Activated CD4-positive, alpha-beta T cell treated with anti-CD3 and anti-CD28 coated beads for 36 hours (primary cell): ENCODE data around the gene ANKRD44. TPM values are rescaled to one million over a fixed set of nuclear protein-coding genes. Genes with fewer than 3 reads are reported as not detected.

Experiments used
- ATAC-seq: fragments of 200-7000 bp; cut with Tn5 transposase; one replicate; pipeline ENCODE4 v1.10.0; 2021; ENCODE audit warnings: mild to moderate bottlenecking, moderate library complexity
- CTCF ChIA-PET: fragments of 350-600 bp; sonication (Branson Sonifier 250); formaldehyde crosslinking; loops from one replicate; lab custom pipeline; 2021; ENCODE audit warnings: antibody characterized with exemption; lab: Charles Lee
- POLR2A ChIA-PET: fragments of 350-600 bp; sonication (Branson Sonifier 250); formaldehyde crosslinking; loops from one replicate; lab custom pipeline; 2021; ENCODE audit warnings: antibody characterized with exemption, inconsistent platforms; lab: Charles Lee
- DNase-seq: peaks from one replicate; pipeline ENCODE4 v3.0.0-alpha.2; 2020
- H3K27ac Mint-ChIP-seq: one replicate; pipeline ENCODE4 v1.8.0; 2021; ENCODE audit warnings: mixed read lengths
- H3K27me3 Mint-ChIP-seq: one replicate; pipeline ENCODE4 v1.8.0; 2021; ENCODE audit warnings: mixed read lengths
- H3K36me3 Mint-ChIP-seq: one replicate; pipeline ENCODE4 v1.8.0; 2021; ENCODE audit warnings: low read depth, mixed read lengths
- H3K4me1 Mint-ChIP-seq: one replicate; pipeline ENCODE4 v1.8.0; 2021; ENCODE audit warnings: mixed read lengths
- H3K4me3 Mint-ChIP-seq: one replicate; pipeline ENCODE4 v1.8.0; 2021; ENCODE audit warnings: mild to moderate bottlenecking, moderate library complexity, mixed read lengths
- H3K9me3 Mint-ChIP-seq: one replicate; pipeline ENCODE4 v1.8.0; 2021; ENCODE audit warnings: low read depth, mixed read lengths
- intact Hi-C, 2 experiments: fragments of 100-400 bp; cut with DNase I in 1 of 2; cut with micrococcal nuclease in 1 of 2; formaldehyde crosslinking; loops; one replicate each; pipeline versions ENCODE4 v1.14.2 to v1.15.1; 2022 to 2024; cut with DNase I, micrococcal nuclease
- total RNA-seq, 2 experiments: library from RNA; stranded (reverse); gene quantifications; one replicate each; pipeline ENCODE4 v1.2.3, GENCODE V29; 2021

The ANKRD44 gene
- total RNA-seq, 2 experiments from 2014 or later, result 122 to 181 TPM

DNA sequence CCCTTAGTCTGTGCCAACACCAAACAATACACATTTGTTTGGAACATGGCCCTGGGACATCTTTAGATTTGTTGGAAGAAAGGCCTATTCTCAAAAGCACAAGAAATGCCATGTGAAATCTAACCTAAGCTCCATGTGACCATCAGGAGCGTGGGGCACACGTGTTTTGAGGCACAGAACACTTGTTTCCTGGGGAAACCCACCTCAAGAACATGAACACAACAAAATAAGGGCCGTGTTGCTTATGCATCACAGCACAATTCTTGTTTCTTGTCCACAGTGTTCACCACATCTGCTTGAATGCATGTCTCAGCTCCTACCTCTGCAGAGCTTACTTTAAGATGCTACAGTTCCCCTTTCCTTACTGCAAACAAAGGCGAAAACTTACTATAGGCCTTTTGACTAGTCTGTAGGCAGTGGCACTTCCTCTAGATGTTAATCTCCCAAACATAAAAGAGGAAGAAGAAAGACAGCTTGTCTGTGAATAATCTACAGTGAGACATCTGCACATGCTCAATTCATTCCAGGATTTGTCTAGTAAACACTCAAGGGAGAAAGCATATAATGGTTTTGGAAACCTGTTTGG, 165.0 kb downstream of the ANKRD44 start:
- Mint-ChIP-seq H3K27ac (peak overlapping the region; percentile 88), H3K4me1 (peaks cover 75% of the 10 kb centered on the region), H3K27me3 (no peaks in the 10 kb centered on the region), H3K36me3 (peaks cover 32% of the 10 kb centered on the region), H3K4me3 (no peak overlapping the region), H3K9me3 (peaks cover 1% of the 10 kb centered on the region)
- ATAC-seq, result peak; percentile 81
- ChIA-PET CTCF (interaction anchor here (0.7 to 2.6 kb wide), 8 partner anchors 8 to 174 kb away, joined by 3 to 10 read pairs (median 3); no protein-coding TSS in a partner anchor), POLR2A (interaction anchor here (1.5 kb wide), 1 partner anchor 17 kb away, joined by 3 read pairs; no protein-coding TSS in a partner anchor)
- intact Hi-C loops, result loop anchor here in 1 of 2 experiments (2.0 kb wide), 1 partner anchor 13 kb away; no protein-coding TSS in a partner anchor
- DNase-seq, result no peak

DNA sequence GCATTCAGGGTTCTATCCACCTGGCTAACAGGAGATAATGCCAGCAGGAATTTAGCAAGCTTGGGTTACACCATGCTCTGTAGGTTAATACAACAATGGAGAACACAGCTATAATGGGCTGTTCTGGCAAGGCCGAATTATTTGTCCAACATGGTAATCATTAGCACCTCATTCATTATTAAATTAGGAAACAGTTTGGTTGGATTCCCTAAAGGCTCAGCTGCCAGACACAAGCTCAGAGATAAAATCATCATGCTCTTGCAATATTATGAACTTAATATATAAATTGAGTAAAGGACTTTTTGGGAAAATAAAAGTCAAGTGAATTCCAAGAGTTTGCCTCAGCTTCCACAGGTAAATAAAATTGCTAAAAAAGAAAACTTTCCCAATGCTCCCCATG, 166.4 kb downstream of the ANKRD44 start:
- ChIA-PET POLR2A (no interaction called here), CTCF (interaction anchor here (0.7 to 2.6 kb wide), 6 partner anchors 15 to 102 kb away, joined by 3 to 10 read pairs (median 3); no protein-coding TSS in a partner anchor)
- ATAC-seq, result no peak
- Mint-ChIP-seq H3K36me3 (peaks cover 25% of the 10 kb centered on the region), H3K4me1 (peaks cover 72% of the 10 kb centered on the region), H3K4me3 (no peak overlapping the region), H3K27me3 (no peaks in the 10 kb centered on the region), H3K27ac (peak overlapping the region; percentile 62), H3K9me3 (no peaks in the 10 kb centered on the region)
- intact Hi-C loops, result loop anchor here in 1 of 2 experiments (2.0 kb wide), 1 partner anchor 15 kb away; no protein-coding TSS in a partner anchor
- no peak for DNase-seq

DNA sequence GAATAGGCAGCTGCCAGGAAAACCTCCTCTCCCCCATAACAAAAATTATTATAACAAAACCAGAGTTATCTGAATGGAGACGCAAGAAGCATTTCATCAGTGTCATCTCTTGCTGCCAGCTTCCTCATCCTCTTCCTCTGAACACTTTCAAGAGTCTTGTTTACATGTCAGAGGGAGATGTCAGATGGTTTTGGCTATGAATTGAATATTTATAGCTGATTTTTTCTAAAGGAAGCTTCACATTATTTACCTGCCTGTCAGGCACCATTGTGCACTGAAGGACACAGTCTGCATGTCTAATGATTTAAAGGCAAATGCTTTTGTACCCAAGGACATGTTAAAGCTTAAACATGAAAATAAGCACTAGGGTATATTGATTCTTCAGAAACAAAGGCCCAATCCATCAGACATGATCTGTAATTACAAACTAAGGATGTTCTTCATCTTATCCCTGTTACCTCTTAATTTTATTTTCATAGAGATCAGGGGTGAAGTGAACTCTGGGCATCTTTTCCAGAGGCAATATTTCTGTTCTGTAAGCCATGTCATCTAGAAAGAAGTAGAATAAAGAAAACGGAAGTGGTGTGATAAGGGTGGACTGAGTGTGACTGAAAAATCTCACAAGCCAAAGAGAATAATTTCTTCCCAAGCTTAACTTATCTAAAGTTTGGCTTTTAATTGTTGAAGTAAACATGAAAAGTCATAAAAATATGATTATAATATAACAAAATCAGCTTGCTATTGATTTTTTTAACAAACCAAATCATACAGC, 168.7 kb downstream of the ANKRD44 start:
- intact Hi-C loops, result no loop called here
- Mint-ChIP-seq H3K27me3 (no peaks in the 10 kb centered on the region), H3K9me3 (no peaks in the 10 kb centered on the region), H3K36me3 (peaks cover 23% of the 10 kb centered on the region), H3K4me3 (no peak overlapping the region), H3K27ac (peak overlapping the region; percentile 72), H3K4me1 (peaks cover 72% of the 10 kb centered on the region)
- ChIA-PET CTCF (interaction anchor here (0.7 to 2.8 kb wide), 9 partner anchors 11 to 312 kb away, joined by 3 to 12 read pairs (median 4); no protein-coding TSS in a partner anchor), POLR2A (no interaction called here)
- DNase-seq, result no peak
- ATAC-seq, result no peak

DNA sequence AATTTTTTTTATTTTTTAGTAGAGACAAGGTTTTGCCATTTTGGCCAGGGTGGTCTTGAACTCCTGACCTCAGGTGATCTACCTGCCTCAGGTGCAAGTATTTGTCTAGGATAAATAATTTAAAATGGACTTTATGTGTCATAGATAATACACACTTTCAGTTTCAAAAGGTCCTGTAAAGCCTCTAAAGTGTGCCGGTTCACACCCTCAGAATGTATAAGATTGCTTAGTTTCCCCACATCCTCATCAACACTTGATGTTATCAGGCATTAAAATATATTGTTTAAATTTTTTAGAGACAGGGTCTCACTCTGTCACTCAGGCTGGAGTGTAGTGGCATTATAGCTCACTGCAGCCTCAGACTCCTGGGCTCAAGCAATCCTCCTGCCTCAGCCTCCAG, 170.5 kb downstream of the ANKRD44 start:
- ChIA-PET CTCF (interaction anchor here (0.6 to 2.8 kb wide), 5 partner anchors 12 to 51 kb away, joined by 3 to 15 read pairs (median 12); no protein-coding TSS in a partner anchor), POLR2A (interaction anchor here (0.6 kb wide), 1 partner anchor 12 kb away, joined by 6 read pairs; no protein-coding TSS in a partner anchor)
- peaks cover 78% of the 10 kb centered on the region for H3K4me1 Mint-ChIP-seq
- no peak overlapping the region for H3K4me3 Mint-ChIP-seq
- no peaks in the 10 kb centered on the region for H3K9me3 Mint-ChIP-seq
- no peak for DNase-seq
- no peaks in the 10 kb centered on the region for H3K27me3 Mint-ChIP-seq
- intact Hi-C loops, result no loop called here
- no peak for ATAC-seq
- peaks cover 30% of the 10 kb centered on the region for H3K36me3 Mint-ChIP-seq
- H3K27ac Mint-ChIP-seq, result peak overlapping the region; percentile 65

DNA sequence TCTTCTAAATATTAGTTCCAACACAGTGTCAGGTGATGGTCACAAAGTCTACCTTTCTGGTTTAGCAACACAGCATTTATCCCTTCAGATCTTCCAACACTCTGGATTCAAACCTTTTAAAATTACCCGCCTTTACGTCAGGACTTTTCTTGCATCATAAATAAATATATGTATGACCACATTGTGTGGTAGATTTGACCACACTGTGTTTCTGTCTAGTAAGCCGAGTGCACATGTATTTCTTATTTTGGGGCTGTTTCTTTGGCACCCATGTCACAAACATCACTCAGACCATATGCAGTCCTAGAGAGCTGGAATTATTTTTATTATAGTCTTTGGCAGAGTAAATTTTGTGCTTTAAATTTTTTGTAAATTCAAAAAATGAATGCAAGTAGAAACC, 172.1 kb downstream of the ANKRD44 start:
- intact Hi-C loops, result loop anchor here in 1 of 2 experiments (5.0 kb wide), 1 partner anchor 169 kb away; no protein-coding TSS in a partner anchor

DNA sequence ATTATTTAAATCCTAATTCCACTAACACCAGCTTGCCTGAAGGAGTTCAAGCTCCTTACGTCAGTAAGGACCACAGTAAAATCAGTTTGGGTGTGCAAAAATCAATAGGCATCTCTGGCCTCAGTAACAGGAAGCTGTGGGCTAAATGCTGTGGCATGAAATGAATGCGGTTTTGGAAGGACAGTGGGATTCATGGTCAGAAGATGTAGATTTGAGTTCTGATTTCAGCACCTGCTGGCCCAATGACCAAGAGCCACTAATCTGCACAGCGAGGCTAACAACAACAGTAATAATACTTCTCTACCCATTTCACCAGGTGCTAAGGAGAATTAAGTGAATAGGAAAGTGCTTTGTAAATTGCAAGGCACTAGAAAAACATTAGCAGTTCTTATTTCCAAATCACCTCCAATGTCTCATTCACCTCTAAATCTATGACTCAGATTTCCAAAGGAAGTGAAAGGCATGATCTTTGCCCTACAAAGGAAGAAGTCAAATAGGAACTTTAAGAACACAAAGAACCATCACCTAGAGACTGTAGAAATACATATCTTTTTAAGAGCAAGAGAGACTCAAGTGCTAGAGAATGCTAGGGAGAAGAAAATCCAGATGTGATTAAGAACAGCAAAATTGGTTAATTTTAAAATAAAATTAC, 172.6 kb downstream of the ANKRD44 start:
- peak overlapping the region; percentile 23 for H3K4me3 Mint-ChIP-seq
- peaks cover 85% of the 10 kb centered on the region for H3K4me1 Mint-ChIP-seq
- DNase-seq (no peak), ATAC-seq (peak; percentile 66)
- ChIA-PET POLR2A (no interaction called here), CTCF (interaction anchor here (0.8 to 3.2 kb wide), 14 partner anchors 8 to 218 kb away, joined by 3 to 17 read pairs (median 5); no protein-coding TSS in a partner anchor)
- H3K27me3 Mint-ChIP-seq, result no peaks in the 10 kb centered on the region
- H3K9me3 Mint-ChIP-seq, result no peaks in the 10 kb centered on the region
- peak overlapping the region; percentile 76 for H3K27ac Mint-ChIP-seq
- intact Hi-C loops, result loop anchor here in 1 of 2 experiments (5.0 kb wide), 1 partner anchor 169 kb away; no protein-coding TSS in a partner anchor
- H3K36me3 Mint-ChIP-seq, result peaks cover 30% of the 10 kb centered on the region

More for the DNA sequence above, 172.1 kb downstream of the ANKRD44 start:
- Mint-ChIP-seq H3K27me3 (no peaks in the 10 kb centered on the region), H3K36me3 (peaks cover 25% of the 10 kb centered on the region), H3K4me1 (peaks cover 79% of the 10 kb centered on the region), H3K4me3 (no peak overlapping the region), H3K27ac (peak overlapping the region; percentile 84), H3K9me3 (no peaks in the 10 kb centered on the region)
- ATAC-seq (peak; percentile 6), DNase-seq (no peak)
- ChIA-PET POLR2A (interaction anchor here (0.6 kb wide), 1 partner anchor 879 kb away, joined by 3 read pairs; no protein-coding TSS in a partner anchor), CTCF (interaction anchor here (1.7 to 3.2 kb wide), 4 partner anchors 14 to 56 kb away, joined by 3 to 17 read pairs (median 14); no protein-coding TSS in a partner anchor)

DNA sequence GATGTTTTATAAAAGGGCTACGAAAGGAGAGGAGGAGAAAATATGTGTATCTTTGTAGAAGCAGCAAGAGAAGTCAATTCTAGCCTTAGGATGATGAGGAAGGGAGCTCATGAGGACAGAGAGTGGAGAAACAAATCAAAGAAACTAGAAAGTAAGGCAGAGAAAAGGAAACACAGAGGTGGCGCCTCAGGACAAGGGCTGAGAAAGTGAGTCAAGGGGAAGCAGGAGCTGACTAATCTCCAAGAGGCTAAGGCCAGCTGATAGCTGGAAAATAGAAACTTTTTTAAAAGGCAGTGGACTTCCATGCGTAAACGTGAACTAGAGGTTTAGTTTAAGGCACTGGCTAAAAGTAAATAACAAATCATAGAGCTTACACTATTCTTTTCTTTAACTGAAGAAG, 173.3 kb downstream of the ANKRD44 start:
- no peak overlapping the region for H3K4me3 Mint-ChIP-seq
- H3K27ac Mint-ChIP-seq, result peak overlapping the region; percentile 76
- POLR2A ChIA-PET, result no interaction called here
- DNase-seq (peak; percentile 46), ATAC-seq (peak; percentile 62)
- CTCF ChIA-PET, result interaction anchor here (0.6 to 3.2 kb wide), 18 partner anchors 8 to 943 kb away, joined by 3 to 17 read pairs (median 4); no protein-coding TSS in a partner anchor
- intact Hi-C loops, result loop anchor here in 1 of 2 experiments (5.0 kb wide), 1 partner anchor 170 kb away; no protein-coding TSS in a partner anchor
- peaks cover 36% of the 10 kb centered on the region for H3K36me3 Mint-ChIP-seq
- H3K27me3 Mint-ChIP-seq, result no peaks in the 10 kb centered on the region
- no peaks in the 10 kb centered on the region for H3K9me3 Mint-ChIP-seq
- peaks cover 87% of the 10 kb centered on the region for H3K4me1 Mint-ChIP-seq

DNA sequence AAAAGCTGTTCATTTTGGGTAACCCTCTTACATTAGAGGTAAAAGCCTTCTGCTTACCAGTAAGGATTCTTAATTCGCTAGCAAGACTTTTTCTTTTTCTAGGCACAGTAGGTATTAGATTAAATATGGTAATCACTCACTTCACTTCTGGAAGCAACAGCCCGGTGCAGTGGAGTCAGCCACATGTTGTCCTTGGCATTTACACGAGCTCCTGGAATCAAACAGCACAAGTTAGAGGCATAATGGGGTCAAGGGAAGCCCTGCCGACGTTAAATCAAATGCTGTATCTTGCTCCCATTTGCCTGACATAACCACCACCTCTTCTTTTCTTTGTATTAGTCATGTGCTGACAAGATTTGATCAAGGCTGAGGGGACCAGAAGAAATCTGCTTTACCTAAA, 174.1 kb downstream of the ANKRD44 start:
- Mint-ChIP-seq H3K36me3 (peaks cover 40% of the 10 kb centered on the region), H3K4me1 (peaks cover 87% of the 10 kb centered on the region), H3K27ac (peak overlapping the region; percentile 76), H3K27me3 (no peaks in the 10 kb centered on the region), H3K4me3 (no peak overlapping the region), H3K9me3 (no peaks in the 10 kb centered on the region)
- ATAC-seq, result peak; percentile 28
- intact Hi-C loops, result loop anchor here in 1 of 2 experiments (5.0 kb wide), 1 partner anchor 171 kb away; no protein-coding TSS in a partner anchor
- ChIA-PET CTCF (interaction anchor here (0.6 to 3.2 kb wide), 14 partner anchors 8 to 942 kb away, joined by 3 to 17 read pairs (median 4); no protein-coding TSS in a partner anchor), POLR2A (no interaction called here)
- DNase-seq, result no peak

DNA sequence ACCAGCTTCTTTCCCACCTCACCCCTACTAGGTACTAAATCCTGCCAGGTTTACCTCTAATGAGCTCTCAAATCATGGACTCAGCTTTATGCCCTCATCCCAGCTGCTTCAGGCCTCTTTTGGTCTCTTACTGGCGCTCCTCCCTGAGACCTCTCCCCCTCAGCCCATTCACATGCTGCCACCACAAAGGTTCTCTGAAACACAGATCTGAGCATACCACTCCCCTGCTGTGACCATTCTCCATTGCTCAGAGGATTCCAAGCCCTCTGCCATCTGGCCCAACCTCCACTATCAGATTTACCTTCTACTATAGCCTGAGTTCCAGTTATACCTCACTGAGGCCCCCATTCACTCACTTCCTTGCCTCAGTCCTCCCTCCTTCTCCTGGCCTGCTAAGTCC, 174.8 kb downstream of the ANKRD44 start:
- Mint-ChIP-seq H3K4me3 (no peak overlapping the region), H3K36me3 (peaks cover 40% of the 10 kb centered on the region), H3K4me1 (peaks cover 87% of the 10 kb centered on the region), H3K27me3 (no peaks in the 10 kb centered on the region), H3K9me3 (no peaks in the 10 kb centered on the region), H3K27ac (peak overlapping the region; percentile 76)
- CTCF ChIA-PET, result interaction anchor here (1.4 to 3.2 kb wide), 8 partner anchors 8 to 225 kb away, joined by 4 to 17 read pairs (median 8); no protein-coding TSS in a partner anchor
- ATAC-seq (no peak), DNase-seq (no peak)
- POLR2A ChIA-PET, result interaction anchor here (0.5 kb wide), 1 partner anchor 60 kb away, joined by 3 read pairs; no protein-coding TSS in a partner anchor
- intact Hi-C loops, result loop anchor here in 1 of 2 experiments (5.0 kb wide), 1 partner anchor 171 kb away; no protein-coding TSS in a partner anchor

DNA sequence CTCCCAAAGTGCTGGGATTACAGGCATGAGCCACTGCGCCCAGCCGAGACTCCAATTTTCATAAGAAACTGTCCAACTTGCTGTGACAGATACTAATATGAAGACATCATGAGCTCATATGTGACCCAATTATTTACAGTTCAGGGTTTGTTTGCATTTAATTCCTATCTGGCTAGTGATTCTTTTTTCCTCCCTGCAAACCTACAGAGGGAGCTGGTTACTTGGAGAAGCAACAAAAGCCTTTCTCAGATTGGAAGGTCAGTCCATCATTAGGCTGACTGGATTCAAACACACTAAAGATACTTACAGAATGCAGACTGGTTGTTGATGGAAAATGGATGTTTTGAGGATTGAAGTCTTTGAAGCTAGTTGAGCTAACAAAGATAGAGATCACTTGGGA, 176.4 kb downstream of the ANKRD44 start:
- H3K4me3 Mint-ChIP-seq, result no peak overlapping the region
- ChIA-PET POLR2A (interaction anchor here (0.7 kb wide), 1 partner anchor 139 kb away, joined by 6 read pairs; no protein-coding TSS in a partner anchor), CTCF (interaction anchor here (0.6 to 2.4 kb wide), 11 partner anchors 11 to 299 kb away, joined by 3 to 9 read pairs (median 3); no protein-coding TSS in a partner anchor)
- peak overlapping the region; percentile 34 for H3K27ac Mint-ChIP-seq
- peaks cover 44% of the 10 kb centered on the region for H3K36me3 Mint-ChIP-seq
- no peak for ATAC-seq
- peaks cover 90% of the 10 kb centered on the region for H3K4me1 Mint-ChIP-seq
- intact Hi-C loops, result no loop called here
- H3K27me3 Mint-ChIP-seq, result no peaks in the 10 kb centered on the region
- DNase-seq, result no peak
- H3K9me3 Mint-ChIP-seq, result no peaks in the 10 kb centered on the region
